ENCODE measurements around the gene SERP2. TPM values are rescaled to one million over a fixed set of nuclear protein-coding genes. Genes with fewer than 3 reads are reported as not detected.

SERP2 gene
- polyA plus RNA-seq, 6 donors from 2014 or later: 0.52 TPM; not detected in 5

DNA sequence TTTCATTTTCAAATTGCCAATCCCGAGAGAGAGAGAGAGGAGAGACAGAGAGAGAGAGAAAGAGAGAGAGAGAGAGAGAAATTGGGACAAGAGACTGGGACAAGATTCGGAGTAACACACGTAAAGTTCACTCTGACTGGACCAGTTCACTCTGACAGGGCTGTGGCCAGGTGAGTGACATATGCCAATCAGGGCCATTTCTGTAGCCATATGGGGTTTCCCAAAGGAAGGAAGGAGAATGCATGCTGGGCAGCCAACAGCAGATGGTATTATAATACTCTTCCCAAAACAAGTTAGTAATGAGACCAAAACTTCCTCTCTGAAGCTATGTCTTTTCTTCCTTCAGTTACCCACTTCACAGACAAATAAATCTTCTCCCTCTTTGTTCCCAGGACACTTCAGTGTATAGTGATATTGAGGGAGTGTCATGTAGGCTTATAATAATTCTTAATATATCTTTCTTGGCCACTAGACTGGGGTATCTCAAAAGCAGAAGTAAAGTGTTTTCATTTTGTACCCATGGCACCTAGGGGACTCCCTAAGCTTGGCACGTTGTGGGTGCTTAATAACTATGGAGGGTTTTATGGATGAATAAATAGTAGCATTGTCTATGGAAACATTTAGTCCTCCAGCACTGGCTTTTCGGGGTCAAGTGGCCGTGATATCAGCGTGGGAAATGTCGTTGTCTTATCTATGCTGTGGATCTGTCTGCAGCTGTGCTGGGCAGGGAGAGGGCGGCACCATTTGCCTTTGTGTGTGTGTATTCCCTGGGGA is 51.6 kb downstream of the SERP2 start:
- H3K4me1 Mint-ChIP-seq: peaks cover 0 to 10% (median 9%) of the 10 kb centered on the region in 3 donors
- DNase-seq (no peak), ATAC-seq (ENCODE audit: low read depth in 2 of 2) (peak; percentile 67 to 84)
- H3K9me3 Mint-ChIP-seq: peaks cover 0 to 3% (median 0%) of the 10 kb centered on the region in 7 donors
- no peak overlapping the region for H3K27ac Mint-ChIP-seq
- no peaks in the 10 kb centered on the region for H3K36me3 Mint-ChIP-seq
- H3K4me3 Mint-ChIP-seq: no peak overlapping the region
- peaks cover 21 to 41% (median 27%) of the 10 kb centered on the region in 3 donors for H3K27me3 Mint-ChIP-seq

DNA sequence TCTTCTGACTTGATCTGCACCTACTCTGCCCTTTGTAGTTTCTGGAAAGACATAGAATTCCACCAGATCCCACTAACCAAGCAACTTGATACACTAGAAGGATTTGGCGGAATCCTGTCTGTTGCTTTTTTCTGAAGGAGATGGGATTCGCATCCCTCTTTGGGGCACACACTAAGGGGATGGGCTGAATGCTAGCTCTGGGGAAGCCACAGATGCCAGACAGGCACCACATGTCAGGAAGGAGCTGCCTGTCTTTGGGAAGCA is 52.1 kb downstream of the SERP2 start:
- H3K9me3 Mint-ChIP-seq: peaks cover 0 to 3% (median 0%) of the 10 kb centered on the region in 7 donors
- H3K4me3 Mint-ChIP-seq: no peak overlapping the region
- ATAC-seq (ENCODE audit: low read depth in 2 of 2) (no peak), DNase-seq (no peak)
- H3K27ac Mint-ChIP-seq: no peak overlapping the region
- H3K36me3 Mint-ChIP-seq: no peaks in the 10 kb centered on the region
- peaks cover 0 to 10% (median 9%) of the 10 kb centered on the region in 3 donors for H3K4me1 Mint-ChIP-seq
- peaks cover 21 to 41% (median 27%) of the 10 kb centered on the region in 3 donors for H3K27me3 Mint-ChIP-seq

DNA sequence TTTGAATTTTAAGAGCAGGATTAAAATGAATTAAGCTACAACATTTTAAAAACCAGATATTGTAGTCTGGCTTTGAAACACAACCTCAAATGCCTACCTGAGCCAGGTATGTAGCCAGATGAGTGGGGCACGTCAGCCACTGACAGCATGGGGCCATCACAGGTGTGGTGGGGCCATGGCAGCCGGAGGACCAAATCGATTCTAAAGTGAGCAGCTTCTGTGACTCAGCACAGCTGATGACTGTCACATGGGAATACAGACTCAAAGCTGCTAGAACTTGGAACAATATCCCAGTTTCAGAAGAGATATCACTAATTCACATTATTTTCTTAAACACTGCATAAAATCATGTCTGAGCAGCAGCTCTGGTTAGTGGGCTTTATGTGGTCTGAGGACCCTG is 52.8 kb downstream of the SERP2 start:
- Mint-ChIP-seq H3K36me3 (no peaks in the 10 kb centered on the region), H3K9me3 (peaks cover 0 to 3% (median 0%) of the 10 kb centered on the region in 7 donors), H3K4me3 (no peak overlapping the region), H3K27ac (no peak overlapping the region), H3K27me3 (peaks cover 21 to 37% (median 27%) of the 10 kb centered on the region in 3 donors), H3K4me1 (peaks cover 0 to 10% (median 9%) of the 10 kb centered on the region in 3 donors)
- no peak for DNase-seq
- ATAC-seq (ENCODE audit: low read depth in 2 of 2): no peak

- no peak for ATAC-seq (ENCODE audit: low read depth in 2 of 2)
- DNase-seq: no peak
- Mint-ChIP-seq H3K4me3 (no peak overlapping the region), H3K27ac (no peak overlapping the region), H3K4me1 (peaks cover 0 to 10% (median 10%) of the 10 kb centered on the region in 3 donors), H3K27me3 (peaks cover 4 to 17% (median 9%) of the 10 kb centered on the region in 3 donors), H3K36me3 (no peaks in the 10 kb centered on the region), H3K9me3 (peaks cover 0 to 3% (median 0%) of the 10 kb centered on the region in 7 donors)
Measured at GRCh38 chr13:44429311-44429710, 55.7 kb downstream of the SERP2 start.

DNA sequence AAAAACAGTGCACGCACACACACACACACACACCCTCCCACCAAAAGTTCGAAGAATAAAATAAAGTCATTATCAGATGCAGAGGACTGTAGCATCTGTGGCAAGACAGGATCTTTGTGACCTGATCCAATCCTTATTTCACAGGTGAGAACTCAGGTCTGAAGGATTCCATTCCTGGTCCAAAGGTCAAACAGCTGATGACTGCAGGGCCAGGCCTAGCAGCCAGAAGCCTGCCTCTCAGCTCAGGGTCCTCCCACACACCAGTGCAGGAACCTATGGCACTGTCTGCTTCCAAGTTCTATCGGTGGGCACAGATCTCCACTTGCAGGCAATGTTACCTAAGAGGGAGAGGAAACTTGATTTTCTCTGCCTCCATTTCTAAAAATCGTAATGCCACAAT is 57.5 kb downstream of the SERP2 start:
- ATAC-seq (ENCODE audit: low read depth in 2 of 2): no peak
- Mint-ChIP-seq H3K36me3 (no peaks in the 10 kb centered on the region), H3K4me1 (peaks cover 5 to 15% (median 12%) of the 10 kb centered on the region in 3 donors), H3K4me3 (no peak overlapping the region), H3K9me3 (peaks cover 0 to 3% (median 0%) of the 10 kb centered on the region in 7 donors), H3K27me3 (peaks cover 0 to 5% (median 0%) of the 10 kb centered on the region in 3 donors), H3K27ac (no peak overlapping the region)
- no peak for DNase-seq

DNA sequence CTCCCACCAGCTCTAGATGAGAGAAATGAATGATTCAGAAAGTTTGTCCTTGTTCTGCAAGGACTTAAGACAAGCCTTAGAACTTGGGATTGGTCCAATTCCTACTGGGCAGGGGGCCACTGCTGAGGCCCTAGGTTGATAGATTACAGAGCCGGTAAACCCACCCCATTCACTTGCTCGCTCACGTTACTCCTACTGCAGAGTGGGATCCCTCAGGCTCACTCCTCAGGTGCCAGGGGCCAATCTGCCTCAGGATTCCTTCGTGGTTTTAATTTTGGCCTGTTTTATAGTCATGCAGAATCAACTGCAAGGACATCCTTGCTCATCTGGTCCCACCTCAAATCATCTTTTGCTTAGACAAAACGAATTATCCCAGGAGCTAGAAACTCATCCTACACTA is 59.0 kb downstream of the SERP2 start:
- Mint-ChIP-seq H3K27me3 (no peaks in the 10 kb centered on the region), H3K36me3 (no peaks in the 10 kb centered on the region), H3K9me3 (no peaks in the 10 kb centered on the region), H3K4me3 (no peak overlapping the region), H3K4me1 (peaks cover 9 to 30% (median 24%) of the 10 kb centered on the region in 3 donors), H3K27ac (no peak overlapping the region)
- ATAC-seq (ENCODE audit: low read depth in 2 of 2): no peak
- no peak for DNase-seq

DNA sequence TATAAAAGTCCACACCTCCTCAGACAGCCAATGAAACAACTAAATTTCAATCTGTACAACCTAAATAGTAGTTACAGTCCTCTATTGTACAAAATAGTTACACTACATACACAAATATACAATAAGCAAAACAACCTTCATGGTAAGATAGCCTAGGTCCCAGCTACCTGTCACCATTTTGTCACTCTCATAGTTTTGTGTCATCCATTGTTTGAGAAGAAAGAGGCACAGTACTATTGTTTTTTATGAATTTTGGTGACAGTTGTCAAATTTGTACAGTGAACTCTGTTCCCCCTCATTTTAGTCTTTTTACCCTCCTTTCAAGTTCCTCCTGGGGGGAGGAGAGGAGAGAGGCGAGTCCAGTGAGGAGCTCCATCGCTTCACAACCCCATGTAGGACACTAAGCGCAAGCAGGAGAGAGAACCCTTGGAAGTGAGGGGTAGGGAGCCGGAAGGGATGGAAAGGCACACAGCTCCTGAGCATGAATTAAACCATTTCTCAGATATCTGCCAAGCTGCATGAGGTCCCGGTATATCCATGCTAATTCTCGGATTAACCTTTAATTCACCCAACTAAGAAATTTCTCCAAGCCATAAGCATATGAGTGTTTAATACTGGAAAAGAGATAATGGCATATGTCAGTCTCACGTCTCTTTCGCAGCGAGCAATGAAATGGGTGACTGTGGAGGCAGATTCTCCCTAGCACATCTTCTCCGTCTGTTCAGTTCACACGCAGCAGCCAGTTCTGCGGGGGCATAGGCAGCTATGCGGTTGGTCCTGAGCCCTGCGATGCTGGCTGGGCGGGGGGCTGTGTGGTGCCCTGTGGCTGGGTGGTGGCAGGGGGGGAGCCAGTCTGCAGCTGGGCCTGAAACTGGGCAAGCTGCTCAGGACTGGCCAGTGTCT is 60.5 kb downstream of the SERP2 start:
- Mint-ChIP-seq H3K4me3 (peak overlapping the region in 6 of 8 donors; percentile 28 to 94 (median 62)), H3K27me3 (no peaks in the 10 kb centered on the region), H3K36me3 (no peaks in the 10 kb centered on the region), H3K4me1 (peaks cover 9 to 37% (median 27%) of the 10 kb centered on the region in 3 donors), H3K9me3 (no peaks in the 10 kb centered on the region), H3K27ac (peak overlapping the region in 3 of 6 donors; percentile 22 to 62 (median 41))
- ATAC-seq (ENCODE audit: low read depth in 2 of 2): no peak
- no peak for DNase-seq

DNA sequence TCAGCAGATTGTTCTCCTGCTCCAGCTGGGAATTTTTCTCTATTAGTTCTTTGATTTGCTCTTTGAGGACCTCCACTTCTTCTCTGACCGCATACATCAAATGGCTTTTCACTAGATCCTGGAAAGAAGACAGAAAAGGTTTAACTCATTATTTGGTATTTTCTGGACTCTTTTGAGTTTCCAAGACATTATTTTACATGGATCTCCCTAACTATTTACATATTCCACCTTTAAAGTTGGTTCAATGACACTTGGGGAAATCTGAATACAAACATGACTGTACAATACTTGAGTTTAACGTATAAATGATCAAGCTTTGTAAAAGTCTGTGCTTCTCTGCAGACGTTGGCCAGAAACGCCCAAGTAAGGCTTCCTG is 61.1 kb downstream of the SERP2 start:
- peaks cover 9 to 37% (median 27%) of the 10 kb centered on the region in 3 donors for H3K4me1 Mint-ChIP-seq
- H3K4me3 Mint-ChIP-seq: peak overlapping the region in 7 of 8 donors; percentile 81 to 97 (median 94)
- no peak for DNase-seq
- H3K27ac Mint-ChIP-seq: peak overlapping the region in 4 of 6 donors; percentile 22 to 84 (median 54)
- no peak for ATAC-seq (ENCODE audit: low read depth in 2 of 2)
- no peaks in the 10 kb centered on the region for H3K36me3 Mint-ChIP-seq
- no peaks in the 10 kb centered on the region for H3K27me3 Mint-ChIP-seq
- H3K9me3 Mint-ChIP-seq: no peaks in the 10 kb centered on the region

DNA sequence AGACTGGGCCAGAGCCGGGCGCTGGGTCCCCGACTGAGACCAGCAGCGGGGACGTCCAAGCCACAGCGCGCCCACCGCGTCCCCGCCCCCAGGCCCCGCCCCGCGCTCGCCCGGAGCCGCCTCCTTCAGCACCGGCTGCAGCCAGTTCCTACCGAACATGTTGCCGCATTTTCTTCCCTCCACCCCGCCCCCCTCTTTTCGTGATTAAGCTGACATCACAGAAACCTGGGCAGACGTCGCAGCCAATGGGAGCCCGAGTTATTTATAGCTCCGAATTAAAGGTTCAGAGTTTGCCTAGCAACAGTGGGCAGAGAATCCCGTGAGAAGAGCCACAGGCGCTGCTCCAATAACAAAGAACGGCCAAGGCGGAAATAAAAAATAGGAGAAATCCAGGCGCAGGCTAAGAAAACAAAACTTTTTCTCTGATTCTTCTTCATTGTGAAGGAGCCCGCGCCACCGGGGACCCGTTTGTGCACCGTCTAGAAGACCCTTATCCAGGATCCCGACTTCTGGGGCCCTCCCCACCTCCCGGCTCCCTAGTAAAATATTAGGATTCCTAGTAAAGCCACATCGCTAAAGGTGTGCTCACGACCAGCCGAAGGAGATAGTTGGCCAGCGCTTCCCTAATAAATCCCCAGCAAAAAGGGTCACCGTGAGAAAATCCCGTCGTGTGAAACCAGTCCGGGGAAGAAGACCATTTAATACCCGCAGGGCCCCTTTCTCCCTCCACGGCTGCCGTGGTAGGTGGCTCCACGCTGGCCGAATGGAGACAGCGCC is 61.7 kb downstream of the SERP2 start:
- Mint-ChIP-seq H3K9me3 (no peaks in the 10 kb centered on the region), H3K27me3 (no peaks in the 10 kb centered on the region), H3K4me1 (peaks cover 9 to 37% (median 27%) of the 10 kb centered on the region in 3 donors)

GRCh38 chr13:44435919-44436510 is 62.4 kb downstream of the SERP2 start:
- Mint-ChIP-seq H3K36me3 (no peaks in the 10 kb centered on the region), H3K9me3 (no peaks in the 10 kb centered on the region), H3K27me3 (peaks cover 0 to 6% (median 4%) of the 10 kb centered on the region in 3 donors), H3K4me1 (peaks cover 9 to 37% (median 27%) of the 10 kb centered on the region in 3 donors), H3K4me3 (peak overlapping the region; percentile 81 to 97 (median 94)), H3K27ac (peak overlapping the region; percentile 84 to 94 (median 92))
- ATAC-seq (ENCODE audit: low read depth in 2 of 2): no peak
- no peak for DNase-seq

More for the DNA sequence above, 61.7 kb downstream of the SERP2 start:
- DNase-seq (peak; percentile 84), ATAC-seq (ENCODE audit: low read depth in 2 of 2) (peak; percentile 84 to 87)
- Mint-ChIP-seq H3K27ac (peak overlapping the region; percentile 84 to 94 (median 92)), H3K4me3 (peak overlapping the region; percentile 81 to 97 (median 94)), H3K36me3 (no peaks in the 10 kb centered on the region)

- no peaks in the 10 kb centered on the region for H3K36me3 Mint-ChIP-seq
- peaks cover 0 to 9% (median 6%) of the 10 kb centered on the region in 3 donors for H3K27me3 Mint-ChIP-seq
- peak overlapping the region; percentile 12 to 91 (median 86) for H3K27ac Mint-ChIP-seq
- peak; percentile 39 for DNase-seq
- peaks cover 9 to 37% (median 27%) of the 10 kb centered on the region in 3 donors for H3K4me1 Mint-ChIP-seq
- H3K4me3 Mint-ChIP-seq: peak overlapping the region; percentile 81 to 97 (median 94)
- H3K9me3 Mint-ChIP-seq: no peaks in the 10 kb centered on the region
- peak; percentile 28 to 32 for ATAC-seq (ENCODE audit: low read depth in 2 of 2)
Measured at GRCh38 chr13:44436589-44437337, 63.1 kb downstream of the SERP2 start.
